ENCODE measurements around the gene CDKL5.

DNA sequence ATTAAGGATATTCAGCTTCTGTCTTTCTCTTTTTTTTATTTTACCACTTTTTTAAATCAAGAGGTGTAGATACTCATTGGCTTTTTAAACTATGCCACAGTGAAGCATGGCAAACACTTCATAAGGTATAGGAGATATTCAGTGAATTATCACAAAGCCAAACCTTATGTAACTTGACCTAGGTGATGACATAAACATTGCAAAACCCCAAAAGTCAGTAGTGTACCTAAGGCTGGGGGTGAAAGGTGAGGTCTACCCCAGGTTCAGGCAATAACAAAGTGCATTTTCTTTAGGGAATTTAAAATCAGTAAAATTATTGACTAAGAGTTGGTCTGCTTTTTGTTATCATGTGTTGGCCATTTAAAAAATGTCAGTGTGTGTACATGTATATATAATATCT is 39.1 kb downstream of the CDKL5 start:
- TF ChIP-seq POLR2A (IDR thresholded peaks at IDR 0.05), result no peak
- TF ChIP-seq, protein P1, sequence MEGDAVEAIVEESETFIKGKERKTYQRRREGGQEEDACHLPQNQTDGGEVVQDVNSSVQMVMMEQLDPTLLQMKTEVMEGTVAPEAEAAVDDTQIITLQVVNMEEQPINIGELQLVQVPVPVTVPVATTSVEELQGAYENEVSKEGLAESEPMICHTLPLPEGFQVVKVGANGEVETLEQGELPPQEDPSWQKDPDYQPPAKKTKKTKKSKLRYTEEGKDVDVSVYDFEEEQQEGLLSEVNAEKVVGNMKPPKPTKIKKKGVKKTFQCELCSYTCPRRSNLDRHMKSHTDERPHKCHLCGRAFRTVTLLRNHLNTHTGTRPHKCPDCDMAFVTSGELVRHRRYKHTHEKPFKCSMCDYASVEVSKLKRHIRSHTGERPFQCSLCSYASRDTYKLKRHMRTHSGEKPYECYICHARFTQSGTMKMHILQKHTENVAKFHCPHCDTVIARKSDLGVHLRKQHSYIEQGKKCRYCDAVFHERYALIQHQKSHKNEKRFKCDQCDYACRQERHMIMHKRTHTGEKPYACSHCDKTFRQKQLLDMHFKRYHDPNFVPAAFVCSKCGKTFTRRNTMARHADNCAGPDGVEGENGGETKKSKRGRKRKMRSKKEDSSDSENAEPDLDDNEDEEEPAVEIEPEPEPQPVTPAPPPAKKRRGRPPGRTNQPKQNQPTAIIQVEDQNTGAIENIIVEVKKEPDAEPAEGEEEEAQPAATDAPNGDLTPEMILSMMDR (IDR thresholded peaks at IDR 0.05), result no peak

All from adrenal gland (tissue), 5 donors.